ENCODE results near the gene CLIC5.

The CLIC5 gene

DNA sequence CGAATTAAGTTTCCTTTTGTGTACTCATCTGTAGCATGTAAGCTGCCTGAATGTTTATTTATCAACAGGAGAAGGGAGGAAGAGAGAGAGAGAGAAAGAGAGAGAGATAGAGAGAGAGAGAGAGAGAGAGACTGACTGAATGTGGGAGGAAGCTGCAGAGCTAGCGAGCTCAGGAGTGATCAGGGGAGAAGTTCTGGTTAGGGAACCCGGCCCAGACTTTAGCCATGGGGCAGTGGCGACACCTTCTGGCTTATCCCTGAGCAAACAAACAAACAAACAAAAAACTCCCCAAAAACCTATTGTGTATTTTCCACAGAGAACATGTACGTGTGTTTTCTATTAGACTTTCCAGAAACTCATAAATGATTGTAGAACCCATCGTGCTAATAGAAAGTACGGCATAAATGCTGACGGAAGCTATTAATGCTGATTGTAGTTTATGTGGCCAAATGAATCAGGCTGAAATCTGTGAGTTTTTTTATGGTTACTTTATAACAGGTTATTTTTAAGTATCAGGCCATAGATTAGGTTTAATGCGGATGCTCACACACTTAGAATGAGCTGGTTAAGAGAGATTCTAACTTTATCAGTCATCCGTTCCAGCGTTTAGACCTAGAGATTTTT lies 92.8 kb downstream of the CLIC5 start:
- peak; percentile 73 for DNase-seq

DNA sequence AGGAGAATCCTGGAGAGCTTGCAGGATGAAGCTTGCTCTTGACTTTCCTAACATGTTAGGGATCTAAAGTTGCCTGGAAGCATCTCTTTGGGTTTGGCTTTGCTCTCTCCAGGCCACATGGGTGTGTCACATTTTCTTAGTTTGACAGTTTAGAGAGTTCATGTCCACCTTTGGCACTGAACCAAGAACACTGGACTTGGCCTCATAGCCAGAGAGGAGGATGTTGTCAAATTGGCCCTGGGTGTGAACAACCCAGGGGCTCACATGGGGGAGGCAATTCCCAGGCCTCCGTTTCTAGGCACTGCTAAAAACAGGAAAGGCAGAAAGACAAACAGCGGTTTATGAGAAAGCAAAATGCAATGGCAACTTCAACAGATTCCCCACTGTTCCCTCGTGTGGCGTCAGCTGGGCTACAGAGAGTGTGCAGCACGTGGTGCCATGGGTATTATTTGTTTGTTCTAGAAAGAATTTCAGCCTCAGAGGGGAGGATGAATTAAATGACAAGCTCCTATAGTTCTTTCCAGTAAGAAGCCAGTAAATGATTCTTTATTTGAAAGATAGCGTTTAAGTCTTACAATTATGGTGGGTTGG lies 93.9 kb downstream of the CLIC5 start:
- DNase-seq, result no peak

DNA sequence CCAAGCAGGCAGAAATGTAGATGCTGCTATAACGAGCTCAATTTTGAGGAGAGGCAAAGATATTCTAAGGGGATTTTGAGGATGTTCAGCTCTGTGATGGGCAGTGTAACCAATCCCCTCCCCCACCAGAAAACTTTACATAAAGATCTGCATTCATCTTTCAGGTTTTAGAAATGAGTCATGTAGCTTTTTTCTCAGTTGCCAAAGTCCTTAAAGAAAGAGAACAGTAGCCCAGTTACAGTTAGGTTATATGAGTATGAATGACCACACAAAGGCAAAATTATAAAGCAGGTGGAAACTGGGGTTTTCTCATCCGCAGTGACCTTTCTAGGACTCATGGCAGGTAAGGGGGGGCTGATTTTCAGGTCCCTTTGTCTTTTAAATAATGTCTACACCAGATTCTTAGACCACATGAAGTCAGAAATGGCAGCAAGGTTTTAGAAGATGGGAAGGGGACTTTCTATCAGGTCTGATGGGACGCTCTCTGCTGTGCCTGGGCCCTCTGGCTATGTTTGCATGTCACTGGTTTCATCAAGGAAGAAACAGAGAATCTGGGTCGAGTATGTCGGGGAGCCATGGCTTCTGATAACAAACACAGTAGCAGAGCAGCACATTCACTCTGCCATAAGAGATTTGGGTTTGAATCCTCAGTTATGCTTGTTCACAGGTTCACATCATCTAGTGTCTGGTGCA lies 94.7 kb downstream of the CLIC5 start:
- no peak for DNase-seq

DNA sequence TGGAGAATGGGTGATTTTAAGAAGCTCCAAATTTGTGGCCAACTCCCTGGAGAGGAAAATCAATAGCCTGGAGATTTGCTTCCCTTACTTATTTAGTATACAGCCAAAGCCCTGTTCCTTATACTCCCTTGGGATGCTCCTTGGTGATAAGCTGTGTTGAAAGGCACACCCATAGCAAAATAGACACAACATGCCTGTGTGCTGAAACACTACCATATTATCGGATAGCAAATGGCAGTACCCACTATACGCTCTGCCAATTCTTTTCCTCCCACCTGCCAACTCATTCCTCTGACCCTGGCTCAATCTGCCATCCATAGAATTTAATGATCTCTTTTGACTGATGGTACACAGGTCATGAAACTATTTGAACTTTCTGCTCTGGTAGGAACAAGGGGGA lies 98.2 kb downstream of the CLIC5 start:
- no peak for DNase-seq

DNA sequence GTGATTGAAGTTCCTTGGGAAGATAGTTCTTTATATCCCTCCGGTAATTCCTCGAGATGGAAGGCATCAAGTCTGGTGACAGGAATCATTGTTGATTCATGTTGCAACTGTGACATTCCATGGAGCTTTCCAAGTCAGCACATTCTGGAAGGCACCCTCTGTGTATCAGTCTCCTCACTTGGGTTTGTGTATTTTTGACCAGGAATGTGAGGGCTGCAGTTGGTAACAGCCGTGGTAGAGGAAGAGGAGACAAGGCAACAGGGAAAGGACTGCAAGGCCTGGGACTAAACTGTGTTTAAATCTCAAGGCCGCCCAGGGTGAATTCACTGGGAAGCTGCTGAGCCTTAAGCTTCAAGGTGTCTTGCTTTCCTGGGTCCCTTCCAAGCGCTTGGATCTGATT lies 99.0 kb downstream of the CLIC5 start:
- DNase-seq, result no peak

DNA sequence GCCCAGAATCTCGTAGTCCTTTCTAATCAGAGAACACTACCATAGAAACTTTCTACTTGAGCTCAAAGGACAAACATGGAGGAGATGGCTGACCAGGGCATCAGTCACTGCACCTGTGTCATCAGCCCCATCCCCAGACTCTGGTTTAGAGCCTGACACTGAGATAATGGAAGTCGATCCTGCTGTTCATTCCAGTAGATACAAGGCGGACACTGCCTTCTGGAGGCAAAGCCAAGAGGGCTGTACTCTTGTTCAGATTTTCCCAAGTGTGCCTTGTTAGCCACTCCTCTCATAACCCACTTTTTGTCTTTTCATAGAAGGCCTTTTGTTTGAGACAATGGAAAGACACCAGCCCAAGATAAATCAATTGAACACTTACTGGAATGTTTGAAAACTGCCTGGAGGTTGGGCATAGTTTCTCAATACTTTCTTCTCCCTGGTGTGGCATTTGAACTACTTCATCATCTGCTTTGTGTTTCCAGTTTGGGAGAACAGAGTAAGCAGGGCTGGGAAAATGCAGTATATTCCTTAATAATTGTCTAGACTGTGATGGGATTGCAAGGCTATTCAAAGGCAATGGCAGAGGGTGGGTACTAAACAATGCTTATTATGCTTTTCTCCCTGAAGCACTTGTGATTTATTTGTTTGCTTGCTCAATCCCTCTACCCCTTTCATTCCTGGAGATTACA lies 99.7 kb downstream of the CLIC5 start:
- no peak for DNase-seq

DNA sequence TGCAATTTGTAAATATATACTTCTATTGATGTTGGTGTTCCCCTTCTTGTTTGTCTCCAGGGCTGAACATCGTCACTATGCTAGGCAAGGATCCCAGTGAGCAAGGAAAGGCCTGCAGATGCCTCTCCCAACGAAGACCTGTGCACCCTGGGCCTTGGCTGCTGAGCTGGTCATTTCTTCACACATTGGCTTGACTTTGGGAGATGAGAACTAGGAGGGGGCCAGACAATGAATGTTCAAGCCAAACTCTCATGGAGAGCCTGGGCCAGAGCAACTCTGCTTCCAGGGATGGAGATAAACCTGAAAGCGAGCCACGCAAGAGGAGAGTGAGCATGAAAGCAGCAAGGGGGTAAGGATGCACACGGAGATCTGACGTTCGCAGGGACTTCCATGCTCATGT lies 104.0 kb downstream of the CLIC5 start:
- DNase-seq, result no peak

DNA sequence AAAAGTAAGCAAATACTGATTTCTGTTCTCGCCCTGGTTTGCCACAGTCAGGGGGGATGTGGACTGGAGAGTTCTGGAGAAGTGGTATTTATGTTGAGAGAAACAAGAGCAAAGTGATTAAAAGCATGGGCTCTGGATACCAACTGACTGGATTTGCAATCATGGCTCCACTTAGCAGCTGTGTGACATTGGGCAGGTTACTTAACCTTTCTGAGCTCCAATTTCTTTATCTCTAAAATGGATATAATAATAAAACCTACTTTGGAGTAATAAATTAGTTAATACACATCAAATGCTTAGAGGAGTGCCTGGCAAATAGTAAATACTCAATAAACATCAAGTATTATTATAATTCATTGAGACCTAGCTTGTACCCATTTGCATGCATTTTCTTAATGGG lies 111.7 kb downstream of the CLIC5 start:
- DNase-seq, result no peak

DNA sequence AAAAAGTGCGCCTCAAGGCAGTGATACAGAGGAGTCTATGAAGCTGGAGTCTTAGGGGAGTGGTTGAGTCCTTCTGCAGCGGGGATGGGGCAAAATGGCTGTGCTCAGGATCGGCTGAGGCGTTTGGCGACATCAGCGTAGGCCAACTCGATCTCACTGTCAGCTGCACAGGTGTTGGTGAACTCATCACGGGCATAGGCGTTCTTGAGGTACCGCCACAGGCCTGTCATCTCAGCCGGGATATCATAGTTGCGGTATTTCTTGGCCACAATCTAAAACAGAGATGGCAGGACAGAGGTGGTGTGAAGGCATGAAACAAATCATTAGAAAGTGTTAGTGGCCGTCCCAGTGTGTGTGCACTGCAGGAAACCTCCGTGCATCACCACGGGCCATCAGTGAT lies 112.7 kb downstream of the CLIC5 start:
- DNase-seq, result no peak

DNA sequence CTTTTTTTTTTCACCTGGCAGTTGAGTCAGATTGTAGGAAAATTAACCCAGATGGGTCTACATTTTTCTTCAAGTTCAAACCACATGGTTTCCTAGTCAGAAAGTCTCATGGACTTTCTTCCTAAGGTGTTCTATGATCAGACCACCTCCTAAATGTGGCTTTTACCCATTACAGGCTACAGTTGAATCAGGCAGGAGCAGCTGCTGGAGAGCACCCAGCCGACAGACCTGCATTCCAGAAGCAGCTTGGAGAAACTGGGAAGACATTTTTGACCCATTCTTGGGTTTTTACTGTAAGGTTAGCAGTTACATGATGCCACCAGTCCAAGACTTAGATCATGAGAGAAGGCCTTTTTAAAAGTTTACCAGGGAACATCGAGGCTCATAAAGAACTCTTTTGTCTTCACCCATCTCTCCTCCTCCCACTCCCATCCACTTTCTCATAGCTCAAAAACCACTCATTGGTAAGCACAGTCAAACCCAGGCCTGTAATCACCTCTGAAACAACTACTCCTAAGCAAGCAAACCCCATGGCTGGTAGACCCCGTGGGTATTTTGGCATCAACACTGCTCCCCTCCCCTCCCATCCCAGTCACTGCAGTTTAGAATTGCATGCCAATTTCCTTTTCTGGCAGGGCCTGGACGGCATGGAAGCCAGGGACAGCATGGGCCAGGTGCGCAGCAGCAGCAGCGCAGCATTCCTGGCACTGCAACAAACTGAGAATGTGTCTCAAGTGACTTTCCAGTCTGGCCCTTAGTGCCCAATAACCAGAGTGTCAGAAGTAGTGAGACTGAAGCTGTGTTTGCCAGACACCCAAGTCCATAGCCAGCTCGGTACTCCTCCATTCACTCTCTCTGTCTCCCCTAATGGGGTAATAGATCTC lies 113.7 kb downstream of the CLIC5 start:
- no peak for DNase-seq

DNA sequence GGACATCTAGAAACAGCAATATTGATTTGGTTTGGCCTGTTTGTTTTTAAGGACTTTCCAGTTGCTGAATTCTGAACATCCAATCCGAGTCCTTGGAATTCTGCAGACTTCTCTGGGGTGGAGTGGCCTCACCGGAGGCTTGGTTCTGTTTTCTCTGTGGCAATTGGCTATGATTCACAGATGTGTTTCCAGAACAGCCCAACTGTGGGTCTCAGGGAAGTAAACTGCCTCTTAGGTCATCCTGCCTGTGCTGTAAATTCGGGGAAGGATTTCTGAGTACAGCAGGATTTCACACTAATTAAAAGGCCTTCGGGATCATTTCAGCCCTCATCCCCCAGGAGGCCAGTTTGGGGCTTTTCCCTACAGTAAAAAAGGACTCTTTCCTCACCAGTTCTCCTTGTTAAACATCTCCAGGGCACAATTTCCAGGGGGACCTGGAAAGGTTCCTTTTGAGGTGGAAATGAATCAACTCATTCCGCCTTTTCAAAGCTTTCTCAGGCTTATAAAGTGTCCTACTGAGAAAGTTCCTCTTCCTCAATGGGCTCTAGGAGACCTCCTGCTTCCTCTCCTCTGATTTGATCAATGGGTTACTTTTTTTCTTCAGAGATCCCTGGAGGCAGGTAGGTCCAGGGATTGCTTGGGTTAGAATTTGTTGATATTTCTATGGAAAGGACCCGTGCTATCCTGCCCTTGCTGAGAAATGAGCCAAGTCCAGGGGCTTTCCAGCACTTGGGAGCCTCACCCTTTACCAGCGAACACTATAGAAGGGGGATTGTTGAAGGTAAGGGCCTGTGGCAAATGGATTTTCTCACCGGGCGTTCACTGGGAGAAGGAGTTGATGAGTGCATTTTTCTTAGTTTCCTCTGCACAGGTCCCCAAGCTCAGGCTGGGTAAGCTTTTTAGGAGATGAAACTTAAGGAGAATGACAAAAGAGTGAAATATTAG lies 114.6 kb downstream of the CLIC5 start:
- DNase-seq, result no peak

DNA sequence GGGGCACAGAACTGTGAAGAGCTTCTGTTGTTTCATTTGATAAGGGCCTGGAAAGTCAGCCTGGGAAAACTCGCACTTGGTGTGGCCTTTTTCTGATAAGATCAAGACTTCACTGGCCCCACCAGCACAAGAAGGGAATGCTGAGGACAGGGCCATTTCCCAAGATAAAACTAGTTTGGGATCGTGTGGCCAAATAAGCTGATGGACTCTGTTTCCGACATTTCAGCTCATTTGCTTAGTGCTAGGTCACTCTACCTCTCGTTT lies 116.0 kb downstream of the CLIC5 start:
- DNase-seq, result no peak

DNA sequence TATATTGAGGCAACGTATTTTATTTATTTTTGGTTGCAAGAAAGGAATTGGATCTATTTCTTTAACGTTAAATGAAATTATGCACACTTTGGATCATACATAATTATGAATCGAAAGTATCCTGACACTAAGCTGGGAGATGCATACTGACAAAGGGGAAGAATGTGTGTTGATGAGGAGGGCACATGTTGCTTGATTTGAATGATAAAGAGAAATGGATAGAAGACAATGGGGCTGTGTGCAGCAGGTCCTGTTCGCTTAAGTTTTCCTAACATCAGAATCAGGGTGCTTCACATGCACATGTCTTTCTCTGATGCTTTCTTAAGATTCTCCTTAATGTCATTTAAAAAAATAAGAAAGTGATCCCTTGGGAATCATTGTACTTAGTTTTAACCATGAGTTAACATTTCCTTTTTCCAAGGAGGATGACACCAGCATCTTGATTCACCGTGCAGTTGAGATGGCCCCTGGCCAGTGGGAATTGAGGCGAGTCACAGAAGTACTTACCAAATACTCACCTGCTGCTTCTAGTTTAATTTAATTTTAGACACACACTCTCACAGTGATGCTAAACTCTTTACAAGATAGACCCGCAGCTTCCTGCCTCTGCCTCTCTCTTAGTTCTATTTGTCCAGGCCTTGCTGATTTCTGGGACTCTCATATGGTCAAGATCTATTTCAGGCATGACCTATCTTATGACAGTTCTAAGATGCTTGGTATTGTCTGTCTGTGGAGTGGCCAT lies 116.5 kb downstream of the CLIC5 start:
- no peak for DNase-seq

DNA sequence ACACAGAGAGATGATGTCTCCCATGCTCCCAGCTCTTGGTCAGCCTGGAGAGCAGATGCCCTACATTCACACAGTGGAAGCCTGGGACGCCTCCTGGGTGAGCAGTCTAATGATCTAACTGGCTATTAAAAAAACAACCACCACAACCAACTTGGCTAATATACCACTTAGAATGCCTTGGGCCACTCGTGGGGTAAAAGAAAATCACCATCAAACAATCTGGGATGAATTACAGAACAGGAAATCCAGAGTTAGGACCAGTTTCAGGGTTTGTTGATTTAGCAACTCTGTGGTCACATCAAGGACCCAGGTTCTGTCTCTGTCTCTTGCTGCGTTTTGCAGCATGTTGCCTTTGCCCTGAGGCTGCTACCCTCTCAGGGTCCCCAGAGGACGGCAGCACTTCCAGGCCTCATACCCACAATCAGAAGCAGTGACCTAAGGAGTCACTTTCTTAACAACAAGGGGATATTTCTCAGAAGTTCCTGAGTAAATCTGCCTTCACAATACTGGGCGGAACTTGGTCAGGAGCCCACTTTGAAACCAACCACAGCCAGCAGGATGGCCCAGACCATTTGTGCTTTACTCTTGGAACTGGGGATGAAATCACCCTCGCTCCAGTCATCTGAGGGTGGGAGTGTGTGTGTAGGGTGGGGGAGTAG lies 118.7 kb downstream of the CLIC5 start:
- no peak for DNase-seq

DNA sequence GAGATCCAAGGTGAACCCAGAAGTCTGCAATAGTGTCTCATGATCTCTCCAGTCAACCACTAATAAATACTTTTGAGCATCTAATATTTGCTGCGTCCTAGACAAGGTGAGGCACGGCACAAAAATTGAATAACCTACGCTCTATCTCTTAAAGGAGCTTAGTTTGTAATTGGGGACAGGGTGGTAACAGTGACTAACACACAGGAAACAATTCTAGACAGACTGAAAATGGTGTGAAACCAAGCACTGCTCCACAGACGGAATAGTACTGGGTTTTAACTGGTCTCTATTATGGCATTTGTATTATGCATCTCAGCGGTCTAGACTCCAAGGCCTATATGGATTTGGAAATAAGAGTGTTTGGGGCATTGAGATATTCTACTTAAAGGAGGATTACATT lies 120.1 kb downstream of the CLIC5 start:
- DNase-seq, result no peak

DNA sequence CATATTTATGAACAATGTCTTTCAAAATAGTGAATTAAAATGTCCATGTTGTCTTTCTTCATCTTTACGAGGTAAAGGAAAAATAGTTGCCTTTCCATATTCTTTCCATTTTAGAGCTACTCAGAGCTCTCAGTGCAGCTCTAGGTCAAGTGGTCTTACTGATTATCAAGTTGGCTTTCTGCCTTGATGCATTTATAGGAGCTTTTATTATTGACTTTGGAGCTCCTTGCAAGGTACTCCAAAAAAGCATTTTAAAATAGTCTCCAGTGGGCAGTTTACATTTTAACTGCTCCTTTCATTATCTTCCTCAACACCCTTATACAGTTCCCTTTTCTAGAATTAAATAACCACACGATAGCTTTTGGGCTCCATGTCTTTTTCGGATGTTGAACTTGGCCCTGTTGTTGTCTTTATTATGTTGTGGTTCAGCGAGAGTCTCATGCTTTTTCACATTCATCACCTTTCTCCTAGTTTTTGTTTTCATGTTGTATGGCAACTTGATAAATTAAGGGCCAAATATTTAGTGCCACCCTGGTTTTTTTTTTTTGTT lies 122.9 kb downstream of the CLIC5 start:
- DNase-seq, result no peak

DNA sequence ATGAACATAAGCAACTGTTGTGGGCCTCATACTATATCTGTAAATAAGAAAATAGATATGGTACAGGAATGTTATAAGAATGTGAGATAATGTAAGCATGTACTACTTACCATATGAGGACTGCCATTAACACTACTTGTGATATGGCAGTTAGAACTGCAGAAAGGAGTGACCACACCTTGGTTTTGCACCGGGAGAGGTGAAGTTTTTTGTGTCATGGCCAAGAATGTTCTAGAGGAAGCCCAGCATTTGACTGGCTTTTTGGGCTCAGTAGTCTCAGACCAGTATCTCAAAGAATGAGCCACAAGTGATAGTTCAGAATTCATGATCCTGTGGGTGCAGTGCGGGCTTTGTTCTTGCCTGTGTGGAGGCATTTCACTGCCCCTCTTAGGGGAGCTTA lies 123.5 kb downstream of the CLIC5 start:
- DNase-seq, result no peak

DNA sequence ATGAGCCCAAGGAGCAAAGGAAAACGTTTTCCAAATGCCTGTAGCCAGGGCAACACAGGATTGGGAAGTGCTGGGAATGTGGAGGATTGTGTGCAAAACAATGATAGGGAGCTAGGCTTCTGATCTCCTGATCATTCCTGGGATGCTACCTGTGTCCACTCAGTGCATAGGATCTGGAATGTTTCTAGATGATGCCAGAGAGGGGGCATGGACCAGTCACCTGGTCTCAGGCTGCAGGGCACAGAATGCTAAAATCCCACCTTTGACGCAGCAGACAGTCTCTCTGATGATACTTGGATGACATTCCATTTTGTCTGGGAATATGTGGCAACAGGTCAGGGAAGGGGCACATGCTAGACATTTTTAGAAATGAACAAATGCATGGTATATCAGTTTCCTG lies 128.9 kb downstream of the CLIC5 start:
- no peak for DNase-seq

DNA sequence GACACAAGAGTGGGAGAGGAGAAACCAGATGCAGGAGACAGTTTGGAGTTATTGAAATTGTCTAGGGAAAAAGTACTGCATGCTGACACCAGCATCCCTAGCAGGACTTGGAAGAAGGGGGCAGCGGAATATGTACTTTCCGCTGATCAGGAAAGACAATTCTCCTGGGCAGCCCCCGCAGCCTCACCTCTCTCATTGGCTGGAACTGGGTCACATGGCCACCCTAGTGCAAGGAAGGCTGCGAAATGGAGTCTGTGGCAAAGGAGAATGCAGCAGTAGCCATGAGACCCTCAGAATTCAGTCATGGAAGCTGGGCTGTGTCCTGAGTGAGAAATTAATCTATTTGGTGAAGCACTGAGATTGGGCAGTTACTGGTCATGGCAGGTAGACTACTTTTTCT lies 131.3 kb downstream of the CLIC5 start:
- no peak for DNase-seq

DNA sequence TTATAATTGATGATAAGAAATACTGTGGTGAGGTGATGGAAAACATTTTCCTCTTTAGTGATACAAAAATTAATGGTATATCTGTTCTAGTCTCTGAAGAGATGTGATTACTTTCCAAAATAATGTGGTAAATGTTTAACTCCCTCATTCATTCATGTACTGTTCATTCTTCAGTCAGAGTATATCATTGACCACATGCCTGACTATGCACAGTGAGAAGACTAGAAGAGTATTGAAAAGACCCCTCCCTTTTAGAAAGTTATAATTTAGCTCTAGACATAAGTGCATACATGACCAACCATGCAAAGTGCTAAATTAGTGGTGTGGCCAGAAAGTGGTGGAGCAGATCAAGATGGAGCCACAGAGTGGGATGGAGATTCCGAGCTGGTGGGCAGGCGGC lies 133.0 kb downstream of the CLIC5 start:
- DNase-seq, result no peak

Data from activated CD8-positive, alpha-beta memory T cell treated with anti-CD3 and anti-CD28 coated beads for 24 hours (primary cell).